KMS-11 (cell line): ENCODE results near the gene C1orf198.

Source experiments
- H2AFZ ChIP-seq: fragments of 200-600 bp; sonication (generic); 2 replicates; pipeline ENCODE4 v1.6.1; 2016; ENCODE audit warnings: antibody characterized with exemption, mixed run types, low read depth
- H3K27ac ChIP-seq: fragments of 200-600 bp; sonication (generic); 2 replicates; pipeline ENCODE4 v1.6.1; 2016; ENCODE audit warnings: mild to moderate bottlenecking, mixed run types
- H3K27me3 ChIP-seq: fragments of 200-600 bp; sonication (generic); 2 replicates; pipeline ENCODE4 v1.6.1; 2017; ENCODE audit warnings: mild to moderate bottlenecking, low read depth, mixed run types, moderate library complexity; ENCODE audit not compliant: insufficient read depth
- H3K36me3 ChIP-seq: fragments of 200-600 bp; sonication (generic); 2 replicates; pipeline ENCODE4 v1.6.1; 2017; ENCODE audit warnings: mild to moderate bottlenecking, mixed run types; ENCODE audit not compliant: insufficient read depth
- H3K4me1 ChIP-seq: fragments of 200-600 bp; sonication (generic); 2 replicates; pipeline ENCODE4 v1.6.1; 2016; ENCODE audit warnings: mild to moderate bottlenecking, low read depth, mixed run types; ENCODE audit not compliant: poor library complexity, severe bottlenecking
- H3K4me2 ChIP-seq: fragments of 200-600 bp; sonication (generic); 2 replicates; pipeline ENCODE4 v1.7.0; 2016; ENCODE audit warnings: mild to moderate bottlenecking, mixed run types
- H3K4me3 ChIP-seq: fragments of 200-600 bp; sonication (generic); IDR thresholded peaks from 2 replicates; pipeline ENCODE4 v1.6.1; 2017; ENCODE audit warnings: low read depth, low read length, mixed read lengths; ENCODE audit not compliant: insufficient read depth
- H3K79me2 ChIP-seq: fragments of 200-600 bp; sonication (generic); 2 replicates; pipeline ENCODE4 v1.6.1; 2016; ENCODE audit warnings: low read depth, mixed run types; ENCODE audit not compliant: insufficient read depth
- H3K9ac ChIP-seq: fragments of 200-600 bp; sonication (generic); 2 replicates; pipeline ENCODE4 v1.6.1; 2016; ENCODE audit warnings: mild to moderate bottlenecking, mixed run types
- H4K20me1 ChIP-seq: fragments of 200-600 bp; sonication (generic); 2 replicates; pipeline ENCODE4 v1.6.1; 2016; ENCODE audit warnings: mild to moderate bottlenecking, mixed run types; ENCODE audit not compliant: insufficient read depth
- TF ChIP-seq, protein P1 (sequence below): fragments of 200-600 bp; sonication (generic); conservative IDR thresholded peaks from 2 replicates; pipeline ENCODE4 v1.6.1; 2017; ENCODE audit warnings: low read depth, mild to moderate bottlenecking, antibody characterized with exemption, low read length, moderate library complexity, mixed read lengths

The C1orf198 gene

DNA sequence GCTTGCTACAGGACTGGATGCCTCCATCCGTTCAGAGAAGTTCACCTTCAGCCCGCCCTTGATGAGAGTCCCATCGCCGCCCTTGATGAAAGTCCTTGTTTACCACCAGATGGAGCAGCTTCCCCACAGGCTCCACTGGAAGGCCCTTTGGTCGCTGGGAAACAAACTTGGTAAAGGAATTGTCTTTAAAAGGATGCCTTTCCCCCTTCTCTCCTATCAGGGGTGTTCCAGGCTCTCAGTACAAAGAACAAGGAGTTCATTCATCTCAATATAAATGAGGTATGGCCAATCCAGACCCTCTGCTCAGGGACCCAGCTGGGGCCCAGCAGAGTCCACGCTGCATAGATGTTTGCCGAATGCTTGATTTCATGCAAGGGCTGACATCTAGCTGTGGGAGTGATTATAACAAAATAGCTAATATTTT is 70.4 kb downstream of the C1orf198 start:
- TF ChIP-seq, protein P1, sequence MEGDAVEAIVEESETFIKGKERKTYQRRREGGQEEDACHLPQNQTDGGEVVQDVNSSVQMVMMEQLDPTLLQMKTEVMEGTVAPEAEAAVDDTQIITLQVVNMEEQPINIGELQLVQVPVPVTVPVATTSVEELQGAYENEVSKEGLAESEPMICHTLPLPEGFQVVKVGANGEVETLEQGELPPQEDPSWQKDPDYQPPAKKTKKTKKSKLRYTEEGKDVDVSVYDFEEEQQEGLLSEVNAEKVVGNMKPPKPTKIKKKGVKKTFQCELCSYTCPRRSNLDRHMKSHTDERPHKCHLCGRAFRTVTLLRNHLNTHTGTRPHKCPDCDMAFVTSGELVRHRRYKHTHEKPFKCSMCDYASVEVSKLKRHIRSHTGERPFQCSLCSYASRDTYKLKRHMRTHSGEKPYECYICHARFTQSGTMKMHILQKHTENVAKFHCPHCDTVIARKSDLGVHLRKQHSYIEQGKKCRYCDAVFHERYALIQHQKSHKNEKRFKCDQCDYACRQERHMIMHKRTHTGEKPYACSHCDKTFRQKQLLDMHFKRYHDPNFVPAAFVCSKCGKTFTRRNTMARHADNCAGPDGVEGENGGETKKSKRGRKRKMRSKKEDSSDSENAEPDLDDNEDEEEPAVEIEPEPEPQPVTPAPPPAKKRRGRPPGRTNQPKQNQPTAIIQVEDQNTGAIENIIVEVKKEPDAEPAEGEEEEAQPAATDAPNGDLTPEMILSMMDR, result no peak
- H2AFZ ChIP-seq, result no peak overlapping the region

DNA sequence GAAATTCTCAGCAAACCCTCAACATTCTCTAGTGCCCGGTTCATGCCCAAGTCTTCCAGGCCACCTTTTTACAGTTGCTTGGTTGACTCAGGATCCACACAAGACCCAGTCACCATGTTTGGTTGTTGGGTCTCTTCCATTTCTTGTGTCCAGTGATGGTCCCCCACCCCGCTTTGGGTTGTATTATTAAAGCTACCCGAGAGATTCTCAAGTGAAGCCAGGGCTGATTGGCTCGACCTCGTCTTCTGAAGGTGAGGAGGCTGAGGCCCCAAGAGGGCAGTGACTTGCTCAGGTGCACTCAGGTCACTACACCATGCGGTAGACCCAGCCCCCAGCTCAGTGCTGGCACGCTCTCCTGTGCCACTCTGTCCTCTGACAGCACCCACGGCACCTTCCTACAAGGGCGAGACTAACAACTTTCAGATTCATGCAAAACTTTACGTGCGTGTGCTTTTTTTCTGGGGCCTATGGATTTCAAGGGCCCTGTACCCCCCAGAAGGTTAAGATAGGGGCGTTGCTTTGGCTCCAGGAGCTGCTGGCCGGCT is 70.9 kb downstream of the C1orf198 start:
- TF ChIP-seq, protein P1, result no peak
- H3K9ac ChIP-seq, result no peak overlapping the region
- no peaks in the 10 kb centered on the region for H3K36me3 ChIP-seq
- H3K79me2 ChIP-seq, result no peaks in the 10 kb centered on the region
- H2AFZ ChIP-seq, result no peak overlapping the region
- no peak overlapping the region for H3K4me3 ChIP-seq
- no peak overlapping the region for H3K4me2 ChIP-seq
- H3K27me3 ChIP-seq, result no peaks in the 10 kb centered on the region
- no peaks in the 10 kb centered on the region for H4K20me1 ChIP-seq
- H3K27ac ChIP-seq, result no peak overlapping the region
- H3K4me1 ChIP-seq, result no peaks in the 10 kb centered on the region

More for the DNA sequence above, 70.4 kb downstream of the C1orf198 start:
- Histone ChIP-seq H3K36me3 (no peaks in the 10 kb centered on the region), H3K79me2 (no peaks in the 10 kb centered on the region), H3K4me2 (no peak overlapping the region), H3K4me3 (no peak overlapping the region), H3K27me3 (no peaks in the 10 kb centered on the region), H3K9ac (no peak overlapping the region), H4K20me1 (no peaks in the 10 kb centered on the region), H3K27ac (no peak overlapping the region), H3K4me1 (no peaks in the 10 kb centered on the region)

DNA sequence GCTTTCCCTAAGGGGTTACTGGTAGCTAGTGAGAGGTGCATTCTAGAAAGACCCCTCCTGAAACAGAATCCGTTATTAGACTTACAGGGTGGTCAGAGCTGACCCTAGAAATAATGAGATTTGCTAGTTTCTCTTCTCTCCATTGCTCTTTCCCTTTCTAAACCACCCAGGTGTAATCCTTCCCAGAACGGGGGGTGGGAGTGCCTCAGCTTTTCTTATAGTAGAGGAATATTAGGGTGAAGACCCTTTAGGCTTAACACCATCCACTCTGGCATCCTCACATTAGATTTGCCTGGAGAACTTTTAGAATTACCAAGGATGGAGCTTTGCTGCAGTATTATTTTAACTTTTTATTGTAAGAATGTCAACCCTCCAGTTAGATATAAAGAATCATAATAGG is 71.7 kb downstream of the C1orf198 start:
- Histone ChIP-seq H3K4me1 (no peaks in the 10 kb centered on the region), H3K9ac (no peak overlapping the region), H3K27ac (no peak overlapping the region), H3K27me3 (no peaks in the 10 kb centered on the region), H3K4me2 (no peak overlapping the region), H2AFZ (no peak overlapping the region), H4K20me1 (no peaks in the 10 kb centered on the region), H3K4me3 (no peak overlapping the region), H3K36me3 (no peaks in the 10 kb centered on the region), H3K79me2 (no peaks in the 10 kb centered on the region)
- TF ChIP-seq, protein P1, result no peak

DNA sequence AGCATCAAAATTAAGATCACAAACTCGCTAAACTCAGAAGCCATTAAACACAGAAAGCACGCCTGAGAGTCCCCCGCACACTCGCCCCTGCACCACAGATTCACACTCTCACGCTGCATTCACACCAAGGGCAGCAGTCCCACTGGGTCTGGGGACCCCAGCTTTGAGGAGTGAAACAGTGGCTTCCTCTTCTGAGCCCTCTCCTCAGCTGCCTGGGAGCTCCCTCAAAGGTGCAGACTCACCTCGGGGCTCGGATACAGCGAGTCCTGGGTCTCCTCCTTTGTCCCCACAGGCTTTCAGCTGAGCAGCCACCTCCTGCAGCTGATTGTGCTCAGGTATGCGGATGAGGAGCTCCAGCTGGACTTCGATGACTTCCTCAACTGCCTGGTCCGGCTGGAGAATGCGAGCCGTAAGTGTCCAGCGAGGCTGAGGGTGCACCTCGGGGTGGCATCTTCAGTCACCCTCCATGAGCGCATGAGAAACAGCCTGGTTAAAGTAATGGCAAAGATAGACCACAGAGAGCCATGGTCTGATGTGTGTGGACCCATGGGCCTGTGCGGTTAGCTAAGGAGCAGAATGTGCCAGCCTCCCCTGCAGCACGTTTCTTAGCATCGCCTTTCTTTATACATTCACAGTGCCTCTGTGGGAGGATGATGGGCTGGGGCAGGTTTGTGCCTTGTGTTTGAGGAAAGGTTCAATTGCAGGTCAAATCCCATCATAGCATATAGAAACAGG is 73.3 kb downstream of the C1orf198 start:
- Histone ChIP-seq H3K9ac (no peak overlapping the region), H3K27ac (no peak overlapping the region), H3K4me2 (no peak overlapping the region), H3K79me2 (no peaks in the 10 kb centered on the region), H2AFZ (no peak overlapping the region), H4K20me1 (no peaks in the 10 kb centered on the region), H3K4me1 (no peaks in the 10 kb centered on the region), H3K36me3 (no peaks in the 10 kb centered on the region), H3K4me3 (no peak overlapping the region), H3K27me3 (no peaks in the 10 kb centered on the region)
- TF ChIP-seq, protein P1, result no peak
